Cardiac ventricle fibroblast (primary cell): ENCODE measurements around the gene MAPK8. TPM values are rescaled to one million over a fixed set of nuclear protein-coding genes. Genes with fewer than 3 reads are reported as not detected.

Experiments used
- total RNA-seq: library from RNA; depleted of rRNA; stranded (reverse); fragments of >200 nt; gene quantifications from 2 replicates; pipeline ENCODE4 v1.2.3, GENCODE V29; 2015

Gene MAPK8
- total RNA-seq, result 17.5 and 27.0 TPM in 2 replicates

GRCh38 chr10:48306265-48306869 lies at the start of gene MAPK8:
Gene MAPK8 (plus strand): TSS chr10:48306677. CDS start chr10:48401661, 94,984 bp downstream.

GRCh38 chr10:48274636-48275035 lies 31.8 kb upstream of the MAPK8 start, which contains the start of gene FRMPD2:
Gene FRMPD2 (minus strand): TSS chr10:48274696. CDS start chr10:48274567, 129 bp downstream.

Other genes starting within 250 kb of the MAPK8 start
- gene FRMPD2, start 32.0 kb upstream of the MAPK8 start, total RNA-seq, result not detected in 2 replicates